ENCODE measurements around the gene EIF4G3.

Gene EIF4G3

DNA sequence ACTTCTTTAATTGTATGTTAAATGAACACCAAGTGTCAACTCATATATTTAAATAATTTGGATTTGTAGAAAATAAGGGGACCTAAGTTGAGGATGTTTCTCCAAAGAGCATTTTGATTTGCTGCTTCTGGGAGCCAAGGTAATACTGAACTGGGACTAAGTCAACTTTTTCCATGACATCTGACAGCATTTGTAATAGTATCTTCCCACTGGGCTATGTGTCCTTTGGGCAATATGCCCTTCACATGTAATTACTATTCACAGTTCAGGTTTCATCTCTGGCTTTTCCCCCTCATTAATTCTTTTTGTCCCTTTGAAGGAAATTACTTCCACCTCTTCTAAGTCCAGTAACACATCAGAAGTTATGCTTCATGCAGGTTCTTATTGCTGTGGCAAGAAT lies 352.9 kb downstream of the EIF4G3 start:
- in situ Hi-C loops (cut with HindIII; ENCODE audit: low sequenced_read_pairs) = no loop called here
- no peak for DNase-seq (ENCODE audit: low read depth, low spot score)
- TF ChIP-seq, protein P1, sequence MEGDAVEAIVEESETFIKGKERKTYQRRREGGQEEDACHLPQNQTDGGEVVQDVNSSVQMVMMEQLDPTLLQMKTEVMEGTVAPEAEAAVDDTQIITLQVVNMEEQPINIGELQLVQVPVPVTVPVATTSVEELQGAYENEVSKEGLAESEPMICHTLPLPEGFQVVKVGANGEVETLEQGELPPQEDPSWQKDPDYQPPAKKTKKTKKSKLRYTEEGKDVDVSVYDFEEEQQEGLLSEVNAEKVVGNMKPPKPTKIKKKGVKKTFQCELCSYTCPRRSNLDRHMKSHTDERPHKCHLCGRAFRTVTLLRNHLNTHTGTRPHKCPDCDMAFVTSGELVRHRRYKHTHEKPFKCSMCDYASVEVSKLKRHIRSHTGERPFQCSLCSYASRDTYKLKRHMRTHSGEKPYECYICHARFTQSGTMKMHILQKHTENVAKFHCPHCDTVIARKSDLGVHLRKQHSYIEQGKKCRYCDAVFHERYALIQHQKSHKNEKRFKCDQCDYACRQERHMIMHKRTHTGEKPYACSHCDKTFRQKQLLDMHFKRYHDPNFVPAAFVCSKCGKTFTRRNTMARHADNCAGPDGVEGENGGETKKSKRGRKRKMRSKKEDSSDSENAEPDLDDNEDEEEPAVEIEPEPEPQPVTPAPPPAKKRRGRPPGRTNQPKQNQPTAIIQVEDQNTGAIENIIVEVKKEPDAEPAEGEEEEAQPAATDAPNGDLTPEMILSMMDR (IDR thresholded peaks at IDR 0.05; ENCODE audit: low read depth, low read length) = no peak
- H3K4me3 ChIP-seq (ENCODE audit: low read depth, low read length) = no peak overlapping the region

DNA sequence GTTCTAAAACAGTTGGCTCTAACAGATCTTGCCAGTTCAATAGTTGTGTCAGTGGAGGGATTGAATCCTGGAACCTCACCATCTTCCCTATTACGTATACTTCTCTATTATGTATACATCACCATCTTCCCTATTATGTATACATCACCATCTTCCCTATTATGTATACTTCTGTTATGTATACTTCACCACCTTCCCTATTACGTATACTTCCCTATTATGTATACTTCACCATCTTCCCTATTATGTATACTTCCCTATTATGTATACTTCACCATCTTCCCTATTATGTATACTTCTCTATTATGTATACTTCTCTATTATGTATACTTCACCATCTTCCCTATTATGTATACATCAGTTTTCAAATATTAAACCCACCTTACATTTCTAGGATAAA lies 355.2 kb downstream of the EIF4G3 start:
- no peak overlapping the region for H3K4me3 ChIP-seq (ENCODE audit: low read depth, low read length)
- in situ Hi-C loops (cut with HindIII; ENCODE audit: low sequenced_read_pairs) = no loop called here
- TF ChIP-seq, protein P1 (IDR thresholded peaks at IDR 0.05; ENCODE audit: low read depth, low read length) = no peak
- no peak for DNase-seq (ENCODE audit: low read depth, low spot score)

DNA sequence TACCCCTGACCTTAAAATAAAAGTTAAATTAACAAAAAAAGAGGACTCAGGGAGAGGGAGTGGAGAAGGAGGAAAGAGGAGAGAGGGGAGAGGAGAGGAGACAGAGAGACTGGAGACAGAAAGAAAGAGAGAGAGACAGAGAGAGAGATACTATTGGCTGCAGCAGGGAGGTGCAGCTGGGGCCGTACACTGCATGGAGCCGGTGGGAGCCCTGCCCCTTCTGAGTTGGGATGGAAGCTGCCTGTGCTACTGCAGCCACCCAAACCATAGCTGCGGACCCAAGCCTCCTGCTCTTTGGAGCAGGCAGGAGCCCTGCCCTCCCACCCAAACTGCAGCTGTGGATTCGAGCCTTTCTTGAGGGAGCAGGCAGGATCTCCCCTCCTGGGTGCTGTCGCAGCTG lies 356.9 kb downstream of the EIF4G3 start:
- TF ChIP-seq, protein P1 (IDR thresholded peaks at IDR 0.05; ENCODE audit: low read depth, low read length) = no peak
- H3K4me3 ChIP-seq (ENCODE audit: low read depth, low read length) = no peak overlapping the region
- in situ Hi-C loops (cut with HindIII; ENCODE audit: low sequenced_read_pairs) = no loop called here
- DNase-seq (ENCODE audit: low read depth, low spot score) = no peak

DNA sequence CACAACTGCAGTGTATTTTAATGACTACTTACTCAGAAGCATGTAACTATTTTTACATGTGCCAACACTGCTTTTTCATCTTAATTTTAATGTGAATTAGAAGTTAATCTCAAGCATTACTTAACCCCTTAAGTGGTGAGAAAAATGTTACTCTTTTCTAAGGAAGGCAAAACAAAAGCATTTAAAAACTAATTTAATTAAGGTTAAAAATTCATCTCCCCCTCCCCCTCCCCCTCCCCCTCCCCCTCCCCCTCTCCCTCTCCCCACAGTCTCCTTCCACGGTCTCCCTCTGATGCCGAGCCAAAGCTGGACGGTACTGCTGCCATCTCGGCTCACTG lies 362.2 kb downstream of the EIF4G3 start:
- DNase-seq (ENCODE audit: low read depth, low spot score) = no peak

DNA sequence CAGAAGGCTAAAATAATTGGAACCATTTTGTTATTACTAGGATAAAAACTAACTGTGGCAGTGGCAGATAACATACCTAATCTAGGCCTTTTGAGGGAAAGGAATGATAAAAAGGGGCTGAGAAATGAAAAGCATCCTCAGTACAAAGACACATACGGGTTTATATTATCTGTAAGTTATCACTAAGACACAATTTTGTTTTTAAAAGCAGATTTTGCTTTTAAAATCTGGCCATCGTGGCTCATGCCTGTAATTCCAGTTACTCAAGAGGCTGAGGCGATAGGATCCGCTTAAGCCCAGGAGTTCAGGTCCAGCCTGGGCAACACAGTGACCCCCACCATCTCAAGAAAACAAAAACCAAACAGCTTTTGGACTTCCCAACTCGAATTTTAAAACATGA lies 364.8 kb downstream of the EIF4G3 start:
- TF ChIP-seq, protein P1 (IDR thresholded peaks at IDR 0.05; ENCODE audit: low read depth, low read length) = no peak
- in situ Hi-C loops (cut with HindIII; ENCODE audit: low sequenced_read_pairs) = no loop called here
- H3K4me3 ChIP-seq (ENCODE audit: low read depth, low read length) = no peak overlapping the region
- no peak for DNase-seq (ENCODE audit: low read depth, low spot score)

More for the DNA sequence above, 362.2 kb downstream of the EIF4G3 start:
- TF ChIP-seq, protein P1 (IDR thresholded peaks at IDR 0.05; ENCODE audit: low read depth, low read length) = no peak
- H3K4me3 ChIP-seq (ENCODE audit: low read depth, low read length) = no peak overlapping the region
- in situ Hi-C loops (cut with HindIII; ENCODE audit: low sequenced_read_pairs) = no loop called here

DNA sequence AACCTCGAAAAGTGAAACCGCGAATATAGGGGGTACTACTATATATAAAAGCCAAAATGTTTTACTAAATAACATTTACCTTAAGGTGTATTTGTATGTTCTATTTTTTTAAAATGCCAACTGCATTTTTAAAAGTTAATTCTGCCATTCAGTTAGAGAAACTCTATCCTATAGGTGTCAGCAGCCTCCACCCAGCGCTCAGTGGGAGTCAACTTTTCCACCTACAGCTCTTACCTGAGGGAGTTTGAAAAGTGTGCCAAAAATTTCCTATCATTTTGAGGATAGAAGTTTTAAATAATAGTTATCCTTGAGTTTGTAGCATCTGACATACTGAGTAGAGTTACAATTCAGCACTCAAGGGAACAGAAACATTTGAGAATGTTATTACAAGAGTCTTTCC lies 383.5 kb downstream of the EIF4G3 start:
- in situ Hi-C loops (cut with HindIII; ENCODE audit: low sequenced_read_pairs) = no loop called here
- DNase-seq (ENCODE audit: low read depth, low spot score) = no peak
- TF ChIP-seq, protein P1 (IDR thresholded peaks at IDR 0.05; ENCODE audit: low read depth, low read length) = no peak
- H3K4me3 ChIP-seq (ENCODE audit: low read depth, low read length) = no peak overlapping the region

DNA sequence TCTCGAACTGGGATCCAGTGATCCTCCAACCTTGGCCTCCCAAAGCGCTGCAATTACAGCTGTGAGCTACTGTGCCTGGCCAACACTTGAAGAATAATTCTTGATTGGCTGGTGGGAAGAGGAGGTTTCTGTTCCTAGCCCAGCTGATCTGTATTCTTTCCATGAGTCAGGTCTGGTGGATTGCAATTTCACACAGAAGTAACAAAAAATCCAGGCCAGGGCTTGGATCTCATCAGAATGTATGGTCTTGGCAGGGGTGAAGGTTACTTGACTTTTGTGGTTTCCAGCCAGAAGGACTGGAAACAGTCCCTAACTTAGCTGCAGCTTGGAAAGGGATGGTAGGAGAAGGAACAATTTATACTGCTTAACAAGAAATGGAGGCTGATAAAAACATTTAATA lies 384.5 kb downstream of the EIF4G3 start:
- DNase-seq (ENCODE audit: low read depth, low spot score) = peak; percentile 93
- in situ Hi-C loops (cut with HindIII; ENCODE audit: low sequenced_read_pairs) = no loop called here
- H3K4me3 ChIP-seq (ENCODE audit: low read depth, low read length) = no peak overlapping the region
- TF ChIP-seq, protein P1 (IDR thresholded peaks at IDR 0.05; ENCODE audit: low read depth, low read length) = no peak
